Sigmoid colon (tissue), 7 donors: ENCODE measurements around the gene MAZ. TPM values are rescaled to one million over a fixed set of nuclear protein-coding genes. Genes with fewer than 3 reads are reported as not detected.
A peak's percentile ranks its signal among the peaks of the same experiment; 100 is the strongest.
"Not testable (repeated sequence)": the region's sequence is repeated elsewhere in the genome, so short reads cannot be mapped to it uniquely, and the experiment has no call there.

Experiments
- DNase-seq: peaks from one replicate; pipeline ENCODE4 v3.0.0-alpha.2; 2019
- H3K27ac ChIP-seq, 4 donors: fragments of 200-600 bp; sonication (generic); one replicate each; pipeline ENCODE4 v1.5.1; 2016 to 2019; ENCODE audit warnings: mild to moderate bottlenecking in 1 of 4
- H3K27me3 ChIP-seq, 3 donors: fragments of 200-600 bp; sonication (generic); one replicate each; pipeline ENCODE4 v1.5.1; 2019; ENCODE audit warnings: mild to moderate bottlenecking in 1 of 3
- H3K36me3 ChIP-seq, 4 donors: fragments of 200-600 bp; sonication (generic); one replicate each; pipeline ENCODE4 v1.5.1; 2016 to 2019
- H3K4me1 ChIP-seq, 4 donors: fragments of 200-600 bp; sonication (generic); one replicate each; pipeline ENCODE4 v1.5.1; 2017 to 2019
- H3K4me3 ChIP-seq, 4 donors: fragments of 200-600 bp; sonication (generic); one replicate each; pipeline ENCODE4 v1.5.1; 2017 to 2019; ENCODE audit warnings: mild to moderate bottlenecking in 2 of 4, moderate library complexity in 1 of 4
- H3K9me3 ChIP-seq, 4 donors: fragments of 200-600 bp in 3 of 4; sonication (generic) in 3 of 4; one replicate each; pipeline versions ENCODE4 v1.5.1 to v1.6.1; 2013 to 2019
- CTCF ChIP-seq, 4 experiments: fragments of 450-650 bp in 3 of 4; fragments of 200-600 bp in 1 of 4; IDR thresholded peaks; one replicate each; pipeline ENCODE4 v1.5.1; 2016 to 2019; ENCODE audit warnings: antibody characterized with exemption in 4 of 4, mild to moderate bottlenecking in 3 of 4, moderate library complexity in 2 of 4
- EP300 ChIP-seq, 4 donors: sonication (generic); formaldehyde crosslinking; IDR thresholded peaks; one replicate each; pipeline ENCODE4 v1.6.1; 2017; ENCODE audit warnings: antibody characterized with exemption in 4 of 4
- POLR2A ChIP-seq, 2 donors: fragments of 450-650 bp; IDR thresholded peaks; one replicate each; pipeline ENCODE4 v1.6.1; 2016; ENCODE audit warnings: antibody characterized with exemption in 2 of 2, mild to moderate bottlenecking in 2 of 2, moderate library complexity in 2 of 2
- POLR2AphosphoS5 ChIP-seq, 4 donors: sonication (generic); formaldehyde crosslinking; IDR thresholded peaks; one replicate each; pipeline ENCODE4 v1.6.1; 2017; ENCODE audit warnings: antibody characterized with exemption in 4 of 4
- WGBS, 2 donors: extraction: QIAGEN DNeasy Blood & Tissue Kit; methylation state at CpG; one replicate each; pipeline ENCODE4 v1.1.7; 2013; 5-methylcytosine and 5-hydroxymethylcytosine counted together
- intact Hi-C: fragments of 100-400 bp; cut with DNase I; formaldehyde crosslinking; loops from one replicate; pipeline ENCODE4 v1.15.1; 2023
- polyA plus RNA-seq, 3 donors: library from polyadenylated mRNA; stranded (reverse); fragments of 200-250 nt; gene quantifications; one replicate each; pipeline ENCODE4 v1.2.3, GENCODE V29; 2013
- total RNA-seq, 4 donors: library from RNA; depleted of rRNA; stranded (reverse); fragments of >200 nt; gene quantifications; one replicate each; pipeline ENCODE4 v1.1.0, GENCODE V29; 2016
- donor health status: healthy with polysubstance abuse.
- donor health status: Bipolar disorder and iron deficiency.
- donor health status: healthy.

The MAZ gene
- total and polyA plus RNA-seq, 7 donors: 59.6 to 226 (median 102) TPM

GRCh38 chr16:29826342-29826695, 20.0 kb downstream of the MAZ start:
- DNase-seq: no peak
- peaks cover 1 to 14% (median 11%) of the 10 kb centered on the region in 4 donors for H3K36me3 ChIP-seq
- no peaks in the 10 kb centered on the region for H3K27me3 ChIP-seq
- no peak for TF ChIP-seq POLR2A (IDR thresholded peaks at IDR 0.05)
- TF ChIP-seq POLR2AphosphoS5 (IDR thresholded peaks at IDR 0.05): no peak
- TF ChIP-seq EP300 (IDR thresholded peaks at IDR 0.05): no peak
- no peak for TF ChIP-seq CTCF (IDR thresholded peaks at IDR 0.05)
- no peak overlapping the region for H3K4me3 ChIP-seq
- H3K4me1 ChIP-seq: peaks cover 0 to 71% (median 54%) of the 10 kb centered on the region in 4 donors
- 28 to 80% methylated on average over 8 of the region's 8 CpGs for WGBS, 2 donors
- no peaks in the 10 kb centered on the region for H3K9me3 ChIP-seq
- intact Hi-C loops: no loop called here
- H3K27ac ChIP-seq: peak overlapping the region; percentile 66 to 78 (median 70)

- Histone ChIP-seq H3K27me3 (no peaks in the 10 kb centered on the region), H3K4me3 (no peak overlapping the region), H3K27ac (no peak overlapping the region), H3K36me3 (peaks cover 16 to 59% (median 41%) of the 10 kb centered on the region in 4 donors), H3K4me1 (peaks cover 0 to 26% (median 11%) of the 10 kb centered on the region in 4 donors), H3K9me3 (no peaks in the 10 kb centered on the region)
- intact Hi-C loops: no loop called here
- no peak for TF ChIP-seq EP300 (IDR thresholded peaks at IDR 0.05)
- 93 to 96% methylated on average over 11 of the region's 11 CpGs for WGBS, 2 donors
- no peak for DNase-seq
Observed at GRCh38 chr16:29830774-29831173, 24.4 kb downstream of the MAZ start.

- Histone ChIP-seq H3K27me3 (no peaks in the 10 kb centered on the region), H3K9me3 (no peaks in the 10 kb centered on the region), H3K4me1 (peaks cover 0 to 19% (median 8%) of the 10 kb centered on the region in 4 donors), H3K36me3 (peaks cover 18 to 66% (median 45%) of the 10 kb centered on the region in 4 donors), H3K27ac (no peak overlapping the region), H3K4me3 (no peak overlapping the region)
- intact Hi-C loops: no loop called here
- WGBS, 2 donors: 69 to 88% methylated on average over 2 of the region's 2 CpGs
- TF ChIP-seq EP300 (IDR thresholded peaks at IDR 0.05) (no peak), POLR2A (IDR thresholded peaks at IDR 0.05) (no peak), POLR2AphosphoS5 (IDR thresholded peaks at IDR 0.05) (no peak), CTCF (IDR thresholded peaks at IDR 0.05) (no peak)
- DNase-seq: no peak
Observed at GRCh38 chr16:29831490-29831889, 25.2 kb downstream of the MAZ start.

GRCh38 chr16:29833219-29833618, 26.9 kb downstream of the MAZ start:
- H3K4me3 ChIP-seq, H3K9me3 ChIP-seq, H3K27me3 ChIP-seq, H3K27ac ChIP-seq, intact Hi-C loops, DNase-seq: not testable (repeated sequence)
- H3K36me3 ChIP-seq: peaks cover 26 to 84% (median 55%) of the 10 kb centered on the region in 4 donors
- peaks cover 0 to 12% (median 2%) of the 10 kb centered on the region in 4 donors for H3K4me1 ChIP-seq
- 95 to 99% methylated on average over 4 of the region's 4 CpGs for WGBS, 2 donors

- peaks cover 0 to 6% (median 0%) of the 10 kb centered on the region in 4 donors for H3K4me1 ChIP-seq
- no peak for TF ChIP-seq EP300 (IDR thresholded peaks at IDR 0.05)
- no peak for TF ChIP-seq POLR2A (IDR thresholded peaks at IDR 0.05)
- no peak for TF ChIP-seq CTCF (IDR thresholded peaks at IDR 0.05)
- no peak for TF ChIP-seq POLR2AphosphoS5 (IDR thresholded peaks at IDR 0.05)
- no peaks in the 10 kb centered on the region for H3K9me3 ChIP-seq
- no peak overlapping the region for H3K27ac ChIP-seq
- no peak overlapping the region for H3K4me3 ChIP-seq
- DNase-seq: no peak
- H3K36me3 ChIP-seq: peaks cover 33 to 92% (median 59%) of the 10 kb centered on the region in 4 donors
- no peaks in the 10 kb centered on the region for H3K27me3 ChIP-seq
- intact Hi-C loops: no loop called here
- 89 to 95% methylated on average over 5 of the region's 5 CpGs for WGBS, 2 donors
Observed at GRCh38 chr16:29834079-29834478, 27.8 kb downstream of the MAZ start.

GRCh38 chr16:29835926-29836325, 29.6 kb downstream of the MAZ start:
- DNase-seq: no peak
- Histone ChIP-seq H3K4me1 (no peaks in the 10 kb centered on the region), H3K4me3 (no peak overlapping the region), H3K27ac (no peak overlapping the region), H3K9me3 (no peaks in the 10 kb centered on the region), H3K36me3 (peaks cover 34 to 100% (median 65%) of the 10 kb centered on the region in 4 donors), H3K27me3 (no peaks in the 10 kb centered on the region)
- intact Hi-C loops: no loop called here
- TF ChIP-seq CTCF (IDR thresholded peaks at IDR 0.05) (no peak), POLR2A (IDR thresholded peaks at IDR 0.05) (no peak), EP300 (IDR thresholded peaks at IDR 0.05) (no peak), POLR2AphosphoS5 (IDR thresholded peaks at IDR 0.05) (no peak)
- 92% methylated on average over 7 of the region's 7 CpGs for WGBS, 2 donors
